Hepatocyte (in vitro differentiated cells): Measurements from ENCODE around the gene ANAPC2. TPM values are rescaled to one million over a fixed set of nuclear protein-coding genes. Genes with fewer than 3 reads are reported as not detected.

Source experiments
- DNase-seq: peaks from one replicate; pipeline ENCODE4 v3.0.0-alpha.2; 2016; ENCODE audit warnings: low spot score
- H2AFZ ChIP-seq: fragments of 200-600 bp; sonication (generic); 2 replicates; pipeline ENCODE4 v1.6.0; 2016; ENCODE audit warnings: antibody characterized with exemption, mild to moderate bottlenecking
- H3K27ac ChIP-seq: fragments of 200-600 bp; sonication (generic); 2 replicates; pipeline ENCODE4 v1.5.1; 2016; ENCODE audit warnings: mild to moderate bottlenecking
- H3K27me3 ChIP-seq: fragments of 200-600 bp; sonication (generic); 2 replicates; pipeline ENCODE4 v1.6.1; 2016
- H3K36me3 ChIP-seq: fragments of 200-600 bp; sonication (generic); replicated peaks from 2 replicates; pipeline ENCODE4 v1.5.1; 2016; ENCODE audit warnings: low read depth; ENCODE audit not compliant: insufficient read depth
- H3K4me1 ChIP-seq: fragments of 200-600 bp; sonication (generic); 2 replicates; pipeline ENCODE4 v1.5.1; 2016; ENCODE audit warnings: mild to moderate bottlenecking, moderate library complexity; ENCODE audit not compliant: insufficient read depth
- H3K4me2 ChIP-seq: fragments of 200-600 bp; sonication (generic); 2 replicates; pipeline ENCODE4 v1.6.0; 2016
- H3K4me3 ChIP-seq: fragments of 200-600 bp; sonication (generic); 2 replicates; pipeline ENCODE4 v1.5.1; 2016; ENCODE audit warnings: mild to moderate bottlenecking
- H3K79me2 ChIP-seq: fragments of 200-600 bp; sonication (generic); 2 replicates; pipeline ENCODE4 v1.6.0; 2017; ENCODE audit warnings: mild to moderate bottlenecking
- H3K9me2 ChIP-seq: fragments of 200-600 bp; sonication (generic); replicated peaks from 2 replicates; pipeline ENCODE4 v1.6.0; 2017; ENCODE audit warnings: mild to moderate bottlenecking; ENCODE audit not compliant: insufficient read depth
- H3K9me3 ChIP-seq: fragments of 200-600 bp; sonication (generic); 2 replicates; pipeline ENCODE4 v1.5.1; 2016; ENCODE audit warnings: low read depth, mild to moderate bottlenecking
- H4K20me1 ChIP-seq: fragments of 200-600 bp; sonication (generic); 2 replicates; pipeline ENCODE4 v1.6.0; 2016; ENCODE audit warnings: mild to moderate bottlenecking; ENCODE audit not compliant: insufficient read depth, poor library complexity, severe bottlenecking
- EZH2 ChIP-seq: fragments of 200-600 bp; sonication (generic); IDR thresholded peaks from 2 replicates; pipeline ENCODE4 v1.6.1; 2016; ENCODE audit warnings: antibody characterized with exemption, mild to moderate bottlenecking, borderline replicate concordance
- EZH2phosphoT487 ChIP-seq: fragments of 200-600 bp; sonication (generic); IDR thresholded peaks from one replicate; pipeline ENCODE4 v1.6.1; 2018; ENCODE audit warnings: antibody characterized with exemption, mild to moderate bottlenecking, low read depth, moderate library complexity; ENCODE audit not compliant: unreplicated experiment, severe bottlenecking
- WGBS: methylation state at CpG from one replicate; pipeline ENCODE4 v1.1.6; 2016; ENCODE audit warnings: low lambda C conversion rate; ENCODE audit errors: missing lambda C conversion rate; 5-methylcytosine and 5-hydroxymethylcytosine counted together
- polyA plus RNA-seq: library from polyadenylated mRNA; unstranded; fragments of >200 nt; fragmentation: Nextera tagmentation; extraction: Ambion mirVana; gene quantifications from 2 replicates; pipeline ENCODE4 v1.2.1, GENCODE V29; 2016
- total RNA-seq: library from RNA; depleted of rRNA; stranded (reverse); fragments of >200 nt; gene quantifications from 2 replicates; pipeline ENCODE4 v1.2.3, GENCODE V29; 2014
- TF ChIP-seq, protein P1 (sequence below): fragments of 200-600 bp; sonication (generic); IDR thresholded peaks from 2 replicates; pipeline ENCODE4 v1.5.1; 2016; ENCODE audit warnings: antibody characterized with exemption, mild to moderate bottlenecking; ENCODE audit not compliant: poor library complexity

ANAPC2 gene
- total and polyA plus RNA-seq, 2 experiments from 2014 or later = 12.2 to 21.3 TPM

GRCh38 chr9:137178201-137178938 is 10.0 kb downstream of the ANAPC2 start:
- H3K9me3 ChIP-seq = no peaks in the 10 kb centered on the region
- H3K79me2 ChIP-seq = no peaks in the 10 kb centered on the region
- no peak for TF ChIP-seq EZH2
- TF ChIP-seq EZH2phosphoT487 = no peak
- TF ChIP-seq, protein P1, sequence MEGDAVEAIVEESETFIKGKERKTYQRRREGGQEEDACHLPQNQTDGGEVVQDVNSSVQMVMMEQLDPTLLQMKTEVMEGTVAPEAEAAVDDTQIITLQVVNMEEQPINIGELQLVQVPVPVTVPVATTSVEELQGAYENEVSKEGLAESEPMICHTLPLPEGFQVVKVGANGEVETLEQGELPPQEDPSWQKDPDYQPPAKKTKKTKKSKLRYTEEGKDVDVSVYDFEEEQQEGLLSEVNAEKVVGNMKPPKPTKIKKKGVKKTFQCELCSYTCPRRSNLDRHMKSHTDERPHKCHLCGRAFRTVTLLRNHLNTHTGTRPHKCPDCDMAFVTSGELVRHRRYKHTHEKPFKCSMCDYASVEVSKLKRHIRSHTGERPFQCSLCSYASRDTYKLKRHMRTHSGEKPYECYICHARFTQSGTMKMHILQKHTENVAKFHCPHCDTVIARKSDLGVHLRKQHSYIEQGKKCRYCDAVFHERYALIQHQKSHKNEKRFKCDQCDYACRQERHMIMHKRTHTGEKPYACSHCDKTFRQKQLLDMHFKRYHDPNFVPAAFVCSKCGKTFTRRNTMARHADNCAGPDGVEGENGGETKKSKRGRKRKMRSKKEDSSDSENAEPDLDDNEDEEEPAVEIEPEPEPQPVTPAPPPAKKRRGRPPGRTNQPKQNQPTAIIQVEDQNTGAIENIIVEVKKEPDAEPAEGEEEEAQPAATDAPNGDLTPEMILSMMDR = no peak
- H3K4me2 ChIP-seq = no peak overlapping the region
- no peaks in the 10 kb centered on the region for H3K9me2 ChIP-seq
- H3K4me3 ChIP-seq = no peak overlapping the region
- H3K4me1 ChIP-seq = no peaks in the 10 kb centered on the region
- no peaks in the 10 kb centered on the region for H3K27me3 ChIP-seq
- no peaks in the 10 kb centered on the region for H3K36me3 ChIP-seq
- H3K27ac ChIP-seq = no peak overlapping the region
- 98% methylated on average over 23 of the region's 23 CpGs for WGBS
- no peak overlapping the region for H2AFZ ChIP-seq
- no peaks in the 10 kb centered on the region for H4K20me1 ChIP-seq
- DNase-seq = no peak

DNA sequence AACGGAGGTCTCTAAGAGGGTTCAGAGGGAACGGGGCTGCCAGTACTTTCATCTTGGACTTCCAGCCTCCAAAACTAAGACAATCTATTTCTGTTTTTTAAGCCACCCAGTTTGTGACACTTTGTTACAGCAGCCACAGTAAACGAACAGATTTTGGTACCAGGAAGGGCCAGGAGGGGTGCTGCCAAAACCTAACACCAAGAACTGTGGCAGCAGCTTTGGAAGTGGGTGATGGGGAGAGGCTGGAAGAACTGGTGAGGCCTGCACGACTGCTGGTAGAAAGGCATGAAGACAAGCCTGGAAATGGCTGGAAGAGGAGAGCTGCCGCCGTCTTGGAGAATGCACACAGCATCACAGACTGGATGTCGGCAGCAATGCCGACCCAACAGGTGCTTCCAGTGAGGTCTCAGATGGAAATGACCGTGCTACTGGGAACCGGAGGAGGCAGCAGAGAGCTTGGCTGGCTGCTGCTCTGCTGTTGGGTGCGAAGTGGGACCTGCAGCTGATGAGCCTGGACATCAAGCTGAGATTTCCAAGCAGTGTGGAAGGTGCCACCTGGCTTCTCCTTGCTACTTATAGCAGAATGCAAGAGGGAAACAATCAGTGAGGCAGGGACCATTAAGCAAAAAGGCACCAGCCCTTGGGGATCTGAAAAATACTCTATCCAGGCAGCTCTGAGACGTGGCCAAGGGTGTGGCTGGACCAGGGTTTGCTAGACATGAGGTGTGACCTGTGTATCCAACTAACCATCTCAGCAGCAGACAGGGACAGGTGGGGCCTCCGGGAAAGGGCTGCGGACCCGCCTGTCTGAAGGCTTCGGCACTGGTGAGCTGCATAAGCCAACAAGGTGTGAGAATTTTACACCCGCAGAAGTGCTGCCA is 11.8 kb downstream of the ANAPC2 start:
- H3K4me1 ChIP-seq = no peaks in the 10 kb centered on the region
- H3K36me3 ChIP-seq = no peaks in the 10 kb centered on the region
- TF ChIP-seq EZH2 = no peak
- TF ChIP-seq, protein P1 = peak; percentile 49
- H3K9me3 ChIP-seq = no peaks in the 10 kb centered on the region
- H3K4me2 ChIP-seq = no peak overlapping the region
- peak; percentile 74 for DNase-seq
- H2AFZ ChIP-seq = no peak overlapping the region
- no peaks in the 10 kb centered on the region for H3K79me2 ChIP-seq
- no peak overlapping the region for H3K27ac ChIP-seq
- H3K27me3 ChIP-seq = peaks cover 2% of the 10 kb centered on the region
- H3K4me3 ChIP-seq = no peak overlapping the region
- no peaks in the 10 kb centered on the region for H3K9me2 ChIP-seq
- WGBS = 61% methylated on average over 17 of the region's 17 CpGs
- H4K20me1 ChIP-seq = no peaks in the 10 kb centered on the region

- Histone ChIP-seq H3K4me3 (no peak overlapping the region), H3K9me3 (no peaks in the 10 kb centered on the region), H3K9me2 (no peaks in the 10 kb centered on the region), H3K79me2 (no peaks in the 10 kb centered on the region), H3K27ac (no peak overlapping the region), H3K4me2 (no peak overlapping the region), H4K20me1 (no peaks in the 10 kb centered on the region), H3K36me3 (no peaks in the 10 kb centered on the region), H2AFZ (no peak overlapping the region), H3K4me1 (no peaks in the 10 kb centered on the region), H3K27me3 (peaks cover 13% of the 10 kb centered on the region)
- TF ChIP-seq, protein P1 = no peak
- TF ChIP-seq EZH2phosphoT487 = no peak
- no peak for TF ChIP-seq EZH2
- DNase-seq = no peak
- WGBS = 61% methylated on average over 32 of the region's 33 CpGs
Observed at GRCh38 chr9:137175345-137175961, 12.9 kb downstream of the ANAPC2 start.
